ENCODE results near the gene MYRF. TPM values are rescaled to one million over a fixed set of nuclear protein-coding genes. Genes with fewer than 3 reads are reported as not detected.
A peak's percentile ranks its signal among the peaks of the same experiment; 100 is the strongest.

Gene MYRF
- total and polyA plus RNA-seq, 12 donors, result 0.13 to 2.6 (median 0.89) TPM

DNA sequence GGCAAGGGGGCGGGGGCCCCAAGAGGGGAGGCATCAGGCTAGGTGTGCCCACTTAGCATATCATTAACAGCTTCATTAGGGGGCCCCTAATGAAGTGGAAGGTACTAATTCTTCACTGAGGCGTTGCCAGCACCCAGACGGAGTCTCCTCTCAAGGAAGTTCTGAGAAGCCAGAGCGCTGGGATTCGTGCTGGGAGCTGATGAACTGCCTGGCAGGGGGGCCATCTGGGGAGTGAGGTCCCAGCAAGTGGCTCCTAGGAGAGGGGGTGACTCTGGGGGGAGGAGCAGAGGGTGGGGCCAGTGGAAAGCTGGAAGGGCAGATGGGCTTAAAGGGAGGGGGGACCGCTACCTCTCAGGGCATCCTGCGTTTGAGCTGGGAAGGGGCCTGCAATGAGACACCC lies 42.4 kb upstream of the MYRF start:
- intact Hi-C loops (cut with DNase I), result no loop called here
- H3K9me3 ChIP-seq (replicated peaks in 1 of 3), result no peaks in the 10 kb centered on the region
- H3K36me3 ChIP-seq (replicated peaks in 1 of 2), result no peaks in the 10 kb centered on the region
- H3K27me3 ChIP-seq, result no peaks in the 10 kb centered on the region
- H3K27ac ChIP-seq, result no peak overlapping the region
- H3K4me3 ChIP-seq, result no peak overlapping the region
- DNase-seq, result no peak
- H3K4me1 ChIP-seq (replicated peaks in 1 of 2), result no peaks in the 10 kb centered on the region
- WGBS, 4 donors, result 92 to 100% (median 95%) methylated on average over 1 to 7 of the region's 7 CpGs
- TF ChIP-seq POLR2A (IDR thresholded peaks at IDR 0.05) (no peak), CTCF (IDR thresholded peaks at IDR 0.05) (no peak)

- DNase-seq, result no peak
- TF ChIP-seq CTCF (IDR thresholded peaks at IDR 0.05) (no peak), POLR2A (IDR thresholded peaks at IDR 0.05) (no peak)
- 88 to 94% (median 91%) methylated on average over 8 to 14 of the region's 14 CpGs for WGBS, 4 donors
- H3K4me3 ChIP-seq, result no peak overlapping the region
- H3K4me1 ChIP-seq (replicated peaks in 1 of 2), result no peaks in the 10 kb centered on the region
- no peaks in the 10 kb centered on the region for H3K36me3 ChIP-seq (replicated peaks in 1 of 2)
- peak overlapping the region in 1 of 5 donors; percentile 12 for H3K27ac ChIP-seq
- H3K27me3 ChIP-seq, result no peaks in the 10 kb centered on the region
- intact Hi-C loops (cut with DNase I), result no loop called here
- H3K9me3 ChIP-seq (replicated peaks in 1 of 3), result no peaks in the 10 kb centered on the region
Measured at GRCh38 chr11:61711037-61711436, 41.4 kb upstream of the MYRF start.

DNA sequence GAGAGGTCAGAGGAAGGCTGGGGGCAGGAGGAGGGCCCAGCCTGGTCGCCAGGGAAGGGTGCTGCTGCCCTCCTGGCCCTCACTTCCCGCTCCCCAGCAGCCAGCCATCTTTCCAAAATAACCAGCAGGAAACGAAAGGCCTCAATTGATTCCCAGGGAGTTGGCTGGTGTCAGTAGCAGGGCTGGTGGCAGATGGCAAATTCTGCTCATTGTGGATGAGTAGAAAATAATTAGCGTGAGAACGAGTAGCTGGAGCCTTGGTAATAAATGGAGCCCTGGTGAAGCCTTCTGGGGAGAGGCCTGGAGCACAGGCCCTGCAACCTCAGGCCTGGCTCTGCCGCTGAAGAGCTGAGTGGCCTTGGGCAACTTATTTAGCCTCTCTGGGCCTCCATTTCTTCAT lies 40.9 kb upstream of the MYRF start:
- Histone ChIP-seq H3K27ac (peak overlapping the region in 1 of 5 donors; percentile 12), H3K27me3 (no peaks in the 10 kb centered on the region), H3K4me1 (replicated peaks in 1 of 2) (no peaks in the 10 kb centered on the region), H3K9me3 (replicated peaks in 1 of 3) (no peaks in the 10 kb centered on the region), H3K4me3 (no peak overlapping the region), H3K36me3 (replicated peaks in 1 of 2) (no peaks in the 10 kb centered on the region)
- WGBS, 4 donors, result 77 to 87% (median 83%) methylated on average over 5 to 6 of the region's 6 CpGs
- DNase-seq, result no peak
- TF ChIP-seq CTCF (IDR thresholded peaks at IDR 0.05) (no peak), POLR2A (IDR thresholded peaks at IDR 0.05) (no peak)
- intact Hi-C loops (cut with DNase I), result no loop called here

GRCh38 chr11:61712314-61712713 lies 40.1 kb upstream of the MYRF start:
- Histone ChIP-seq H3K4me3 (no peak overlapping the region), H3K36me3 (replicated peaks in 1 of 2) (no peaks in the 10 kb centered on the region), H3K27me3 (no peaks in the 10 kb centered on the region), H3K4me1 (replicated peaks in 1 of 2) (no peaks in the 10 kb centered on the region), H3K9me3 (replicated peaks in 1 of 3) (no peaks in the 10 kb centered on the region), H3K27ac (no peak overlapping the region)
- intact Hi-C loops (cut with DNase I), result no loop called here
- DNase-seq, result no peak
- WGBS, 4 donors, result 76 to 98% (median 92%) methylated on average over 8 to 12 of the region's 12 CpGs
- TF ChIP-seq CTCF (IDR thresholded peaks at IDR 0.05), result no peak
- no peak for TF ChIP-seq POLR2A (IDR thresholded peaks at IDR 0.05)

All from adrenal gland (tissue), 12 donors.